ENCODE data around the gene CRELD2. TPM values are rescaled to one million over a fixed set of nuclear protein-coding genes. Genes with fewer than 3 reads are reported as not detected.
"Not testable (repeated sequence)": the region's sequence is repeated elsewhere in the genome, so short reads cannot be mapped to it uniquely, and the experiment has no call there.

The CRELD2 gene
- total and polyA plus RNA-seq, 5 donors: 21.8 to 40.0 (median 26.5) TPM

GRCh38 chr22:49941507-49942316 lies 23.3 kb downstream of the CRELD2 start:
- ATAC-seq (no peak), DNase-seq (no peak)
- Histone ChIP-seq H3K27ac (ENCODE audit: low read length) (no peak overlapping the region), H3K4me1 (ENCODE audit: control insufficient read depth, insufficient read depth, low read length) (peaks cover 6% of the 10 kb centered on the region), H3K9me3 (ENCODE audit: control insufficient read depth, low read length) (no peaks in the 10 kb centered on the region), H3K4me3 (ENCODE audit: low read length) (no peak overlapping the region), H3K27me3 (ENCODE audit: control insufficient read depth, insufficient read depth) (no peaks in the 10 kb centered on the region)
- intact Hi-C loops (cut with DNase I): no loop called here
- 90% methylated on average over 17 of the region's 17 CpGs for WGBS

DNA sequence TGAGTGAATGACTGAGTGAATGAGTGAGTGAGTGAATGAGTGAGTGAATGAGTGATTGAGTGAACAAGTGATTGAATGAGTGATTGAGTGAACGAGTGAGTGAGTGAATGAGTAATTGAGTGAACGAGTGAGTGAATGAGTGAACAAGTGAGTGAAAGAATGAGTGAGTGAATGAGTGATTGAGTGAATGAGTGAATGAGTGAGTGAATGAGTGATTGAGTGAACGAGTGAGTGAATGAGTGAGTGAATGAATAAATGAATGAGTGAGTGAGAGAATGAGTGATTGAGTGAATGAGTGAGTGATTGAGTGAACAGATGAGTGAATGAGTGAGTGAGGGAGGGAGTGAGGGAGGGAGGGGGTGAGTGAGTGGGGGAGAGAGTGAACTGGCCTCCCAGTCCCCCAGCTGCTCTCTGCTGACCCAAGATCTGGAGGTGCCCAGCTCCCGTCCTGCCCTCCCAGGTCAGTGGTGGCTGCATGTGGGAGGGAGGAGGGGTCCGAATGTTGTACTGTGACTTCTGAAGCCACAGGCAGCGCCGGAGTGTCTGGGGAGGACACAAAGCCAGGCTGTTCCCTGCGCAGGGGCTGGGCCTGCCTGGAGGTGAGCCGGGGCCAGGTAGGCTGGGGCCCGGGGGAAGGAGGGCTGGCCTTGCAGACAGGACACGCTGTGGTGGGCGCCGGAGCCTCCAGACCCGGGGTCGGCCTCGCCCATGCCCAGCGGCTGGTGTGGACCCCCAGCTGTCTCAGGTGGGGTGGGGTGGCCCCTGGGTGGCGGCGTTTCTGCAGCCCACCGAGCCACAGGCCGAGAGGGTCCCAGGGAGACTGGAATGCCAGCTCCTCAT lies 24.4 kb downstream of the CRELD2 start:
- Histone ChIP-seq H3K4me3 (ENCODE audit: low read length) (no peak overlapping the region), H3K9me3 (ENCODE audit: control insufficient read depth, low read length) (no peaks in the 10 kb centered on the region), H3K27me3 (ENCODE audit: control insufficient read depth, insufficient read depth) (no peaks in the 10 kb centered on the region), H3K27ac (ENCODE audit: low read length) (no peak overlapping the region), H3K4me1 (ENCODE audit: control insufficient read depth, insufficient read depth, low read length) (peaks cover under 1% of the 10 kb centered on the region)
- intact Hi-C loops (cut with DNase I): no loop called here
- DNase-seq: no peak
- WGBS: 90% methylated on average over 21 of the region's 21 CpGs
- ATAC-seq: no peak

DNA sequence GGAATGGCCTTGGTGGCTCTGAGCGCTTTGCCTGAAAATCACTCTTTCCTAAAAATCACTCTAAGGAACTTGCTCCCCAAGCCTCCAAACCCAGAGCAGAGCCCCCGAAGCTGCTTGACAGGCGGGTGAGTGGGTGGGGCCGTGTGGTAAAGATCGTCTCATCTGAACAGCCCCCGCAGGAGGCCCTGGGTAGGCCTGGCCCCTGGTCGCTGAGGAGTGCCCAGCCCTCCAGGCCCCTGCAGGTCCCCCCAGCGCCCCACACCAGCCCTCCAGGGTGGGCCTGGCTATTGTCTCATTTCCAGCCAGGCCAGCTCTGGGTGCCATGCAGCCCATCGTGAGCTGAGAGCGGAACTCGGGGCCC lies 25.0 kb downstream of the CRELD2 start:
- DNase-seq (no peak), ATAC-seq (no peak)
- whole genome bisulfite sequencing: 87% methylated on average over 11 of the region's 11 CpGs
- intact Hi-C loops (cut with DNase I): no loop called here
- no peaks in the 10 kb centered on the region for H3K9me3 ChIP-seq (ENCODE audit: control insufficient read depth, low read length)
- no peak overlapping the region for H3K27ac ChIP-seq (ENCODE audit: low read length)
- no peak overlapping the region for H3K4me3 ChIP-seq (ENCODE audit: low read length)
- no peaks in the 10 kb centered on the region for H3K4me1 ChIP-seq (ENCODE audit: control insufficient read depth, insufficient read depth, low read length)
- H3K27me3 ChIP-seq (ENCODE audit: control insufficient read depth, insufficient read depth): no peaks in the 10 kb centered on the region

DNA sequence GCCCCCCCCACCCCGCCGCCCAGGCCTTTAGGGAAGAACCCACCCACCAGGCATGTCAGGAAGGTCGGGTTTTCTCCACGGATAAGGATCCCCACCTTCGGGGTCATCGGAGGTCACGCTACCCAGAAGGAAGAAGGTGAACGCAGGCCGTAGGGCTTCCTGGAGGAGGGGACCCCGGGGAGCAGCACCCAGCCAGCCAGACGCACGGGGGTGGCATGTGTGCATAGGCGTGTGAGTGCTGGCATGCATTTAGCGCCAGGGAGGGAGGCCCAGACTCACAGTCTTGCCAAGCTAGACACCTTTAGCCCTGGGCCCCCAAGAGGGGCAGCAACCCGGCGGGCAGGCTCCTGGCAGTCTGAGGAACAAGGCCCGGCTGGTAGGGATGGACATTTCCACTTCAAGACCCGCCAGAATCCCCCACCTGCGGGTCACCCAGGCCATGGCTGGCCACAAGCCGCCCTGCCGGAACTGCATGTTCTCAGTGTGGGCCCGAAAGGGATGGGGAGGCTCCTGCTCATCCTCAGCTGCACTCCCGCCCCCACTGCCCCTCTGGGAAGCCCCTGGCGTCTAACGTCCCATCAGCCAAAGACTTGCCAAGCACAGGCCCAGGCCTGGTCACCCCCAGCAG lies 25.5 kb downstream of the CRELD2 start:
- Histone ChIP-seq H3K4me1 (ENCODE audit: control insufficient read depth, insufficient read depth, low read length) (no peaks in the 10 kb centered on the region), H3K27ac (ENCODE audit: low read length) (no peak overlapping the region), H3K9me3 (ENCODE audit: control insufficient read depth, low read length) (no peaks in the 10 kb centered on the region), H3K27me3 (ENCODE audit: control insufficient read depth, insufficient read depth) (no peaks in the 10 kb centered on the region), H3K4me3 (ENCODE audit: low read length) (no peak overlapping the region)
- 83% methylated on average over 25 of the region's 25 CpGs for WGBS
- intact Hi-C loops (cut with DNase I): no loop called here
- ATAC-seq (peak in 1 of 2 donors; percentile 5), DNase-seq (no peak)

DNA sequence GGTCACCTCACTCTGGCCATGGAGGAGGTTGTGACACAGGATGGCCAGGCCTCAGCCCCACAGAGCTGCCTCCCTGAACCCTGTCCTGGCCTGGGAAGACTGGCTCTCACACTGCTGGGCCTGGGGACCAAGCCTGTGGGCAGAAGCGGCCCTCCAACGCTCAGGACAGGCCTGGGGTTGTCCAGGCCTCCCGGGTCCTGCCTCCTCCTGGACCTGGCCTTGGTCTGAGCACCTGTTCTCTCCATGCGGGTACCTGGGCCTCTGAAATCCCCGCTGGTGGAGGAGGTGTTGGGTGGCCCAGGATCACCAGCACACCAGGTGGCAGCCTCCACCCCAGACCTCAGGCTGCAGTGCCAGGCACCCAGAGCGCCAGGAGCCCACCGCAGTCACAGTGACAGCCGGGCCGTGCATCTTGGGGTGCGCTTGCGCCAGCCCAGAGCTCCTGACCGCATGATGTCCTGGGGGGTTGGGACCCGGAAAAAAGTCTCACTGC lies 26.0 kb downstream of the CRELD2 start:
- 96% methylated on average over 13 of the region's 13 CpGs for WGBS
- DNase-seq (no peak), ATAC-seq (no peak)
- H3K27ac ChIP-seq (ENCODE audit: low read length): no peak overlapping the region
- H3K9me3 ChIP-seq (ENCODE audit: control insufficient read depth, low read length): no peaks in the 10 kb centered on the region
- no peaks in the 10 kb centered on the region for H3K4me1 ChIP-seq (ENCODE audit: control insufficient read depth, insufficient read depth, low read length)
- intact Hi-C loops (cut with DNase I): no loop called here
- H3K27me3 ChIP-seq (ENCODE audit: control insufficient read depth, insufficient read depth): no peaks in the 10 kb centered on the region
- H3K4me3 ChIP-seq (ENCODE audit: low read length): no peak overlapping the region

GRCh38 chr22:49945042-49945794 lies 26.8 kb downstream of the CRELD2 start:
- H3K27ac ChIP-seq (ENCODE audit: low read length); H3K4me3 ChIP-seq (ENCODE audit: low read length); DNase-seq; H3K4me1 ChIP-seq (ENCODE audit: control insufficient read depth, insufficient read depth, low read length); intact Hi-C loops (cut with DNase I); ATAC-seq; H3K9me3 ChIP-seq (ENCODE audit: control insufficient read depth, low read length); H3K27me3 ChIP-seq (ENCODE audit: control insufficient read depth, insufficient read depth): not testable (repeated sequence)
- WGBS: 90% methylated on average over 17 of the region's 17 CpGs

DNA sequence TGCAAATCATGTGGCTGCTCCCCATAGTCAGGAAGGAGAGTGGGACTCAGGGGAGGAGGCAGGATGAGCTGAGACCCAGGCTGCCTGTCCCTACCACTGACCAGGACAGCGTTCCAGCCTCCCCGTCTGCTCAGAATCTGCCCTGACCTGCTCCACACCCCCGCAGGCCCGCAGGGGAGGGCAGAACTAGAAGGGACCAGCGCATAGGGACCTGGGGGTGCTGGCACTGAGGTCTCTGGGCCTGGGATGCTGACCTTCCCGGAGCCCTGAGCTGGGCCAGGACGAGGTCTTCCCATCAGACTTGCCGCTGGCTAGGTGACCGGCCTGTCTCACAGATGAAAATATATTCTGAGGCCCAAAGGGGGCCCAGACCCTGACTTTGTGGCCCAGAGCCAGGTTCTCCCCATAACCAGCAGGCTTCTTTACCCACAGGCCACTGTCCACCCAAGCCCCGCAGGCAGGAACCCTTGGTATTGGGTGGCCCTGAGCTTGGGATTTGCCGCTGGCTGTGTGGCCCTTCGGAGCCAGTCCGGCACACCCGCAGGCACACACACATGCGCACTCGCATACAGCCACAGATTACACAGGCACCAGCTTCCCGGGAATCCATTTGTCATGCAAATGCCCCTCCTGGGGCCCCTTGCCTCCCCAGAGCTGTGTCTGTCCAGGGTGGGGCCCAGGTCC lies 28.3 kb downstream of the CRELD2 start:
- Histone ChIP-seq H3K27me3 (ENCODE audit: control insufficient read depth, insufficient read depth) (no peaks in the 10 kb centered on the region), H3K4me3 (ENCODE audit: low read length) (no peak overlapping the region), H3K9me3 (ENCODE audit: control insufficient read depth, low read length) (no peaks in the 10 kb centered on the region), H3K4me1 (ENCODE audit: control insufficient read depth, insufficient read depth, low read length) (no peaks in the 10 kb centered on the region), H3K27ac (ENCODE audit: low read length) (no peak overlapping the region)
- DNase-seq: no peak
- WGBS: 88% methylated on average over 17 of the region's 17 CpGs
- intact Hi-C loops (cut with DNase I): no loop called here
- no peak for ATAC-seq

GRCh38 chr22:49947296-49947622 lies 28.8 kb downstream of the CRELD2 start:
- Histone ChIP-seq H3K4me3 (ENCODE audit: low read length) (no peak overlapping the region), H3K9me3 (ENCODE audit: control insufficient read depth, low read length) (no peaks in the 10 kb centered on the region), H3K27me3 (ENCODE audit: control insufficient read depth, insufficient read depth) (no peaks in the 10 kb centered on the region), H3K27ac (ENCODE audit: low read length) (no peak overlapping the region), H3K4me1 (ENCODE audit: control insufficient read depth, insufficient read depth, low read length) (no peaks in the 10 kb centered on the region)
- ATAC-seq (no peak), DNase-seq (no peak)
- 80% methylated on average over 6 of the region's 6 CpGs for WGBS
- intact Hi-C loops (cut with DNase I): no loop called here

GRCh38 chr22:49948116-49948957 lies 29.9 kb downstream of the CRELD2 start:
- peaks cover 3% of the 10 kb centered on the region for H3K4me1 ChIP-seq (ENCODE audit: control insufficient read depth, insufficient read depth, low read length)
- intact Hi-C loops (cut with DNase I): no loop called here
- H3K27ac ChIP-seq (ENCODE audit: low read length): no peak overlapping the region
- H3K9me3 ChIP-seq (ENCODE audit: control insufficient read depth, low read length): no peaks in the 10 kb centered on the region
- H3K4me3 ChIP-seq (ENCODE audit: low read length): no peak overlapping the region
- DNase-seq (no peak), ATAC-seq (no peak)
- H3K27me3 ChIP-seq (ENCODE audit: control insufficient read depth, insufficient read depth): no peaks in the 10 kb centered on the region
- WGBS: 90% methylated on average over 23 of the region's 23 CpGs
